NT2/D1 (cell line): Measurements from ENCODE around the gene SNX5.

ENCODE experiments used
- YY1 ChIP-seq: IDR thresholded peaks from 2 replicates; pipeline ENCODE4 v1.6.1; 2011; ENCODE audit not compliant: insufficient read length, insufficient read depth
- ZNF274 ChIP-seq: IDR thresholded peaks from 2 replicates; pipeline ENCODE4 v1.6.1; 2011; ENCODE audit warnings: mild to moderate bottlenecking, low read depth, low read length

DNA sequence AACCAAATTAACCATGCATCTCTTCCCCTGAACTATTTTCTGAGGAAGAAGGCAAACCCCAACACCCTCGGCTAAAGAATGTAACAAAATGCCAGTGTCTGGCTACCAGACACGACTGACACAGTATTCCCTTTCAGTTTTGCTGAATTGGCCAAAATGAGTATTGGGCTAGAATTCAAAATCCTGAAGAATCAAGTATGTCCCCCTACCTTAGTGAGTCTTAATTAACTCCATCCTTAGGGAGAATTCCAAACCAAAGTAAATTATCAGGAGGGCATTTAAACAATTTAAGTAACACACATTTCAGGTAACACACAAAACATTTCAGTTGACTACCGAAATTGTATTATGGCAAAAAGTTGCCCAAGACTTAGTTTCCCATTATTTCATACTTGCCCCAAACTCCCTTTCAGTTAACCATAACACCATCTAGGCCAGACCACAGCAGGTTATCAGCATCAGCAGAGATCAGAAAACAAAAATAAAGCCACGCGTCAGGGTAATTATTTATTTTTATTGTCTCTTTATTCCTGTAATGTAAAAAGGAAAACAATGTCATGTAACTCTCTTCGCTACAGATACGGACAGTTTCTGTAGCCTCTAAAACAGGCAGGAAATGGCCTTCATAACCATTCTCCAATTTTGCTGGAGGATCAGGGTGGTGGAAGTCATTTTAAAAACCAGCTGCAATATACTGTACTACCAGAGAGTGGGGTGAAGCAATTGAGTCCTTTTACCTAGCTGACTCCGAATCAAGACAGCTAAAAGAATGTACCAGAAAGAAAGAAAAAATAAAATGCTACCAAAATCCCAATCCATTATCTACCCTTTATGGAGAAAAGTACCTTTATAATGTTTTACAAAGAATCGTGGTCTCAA is 1.9 kb downstream of the SNX5 start:
- TF ChIP-seq YY1 (no peak), ZNF274 (no peak)
